Inflammatory macrophage treated with lipopolysaccharide for 1 hour (primary cell): Measurements from ENCODE around the gene ITGAE.
A peak's percentile ranks its signal among the peaks of the same experiment; 100 is the strongest.
"Not testable (repeated sequence)": the region's sequence is repeated elsewhere in the genome, so short reads cannot be mapped to it uniquely, and the experiment has no call there.

Experiments
- DNase-seq, 2 donors: peaks; one replicate each; pipeline ENCODE4 v3.0.0-alpha.2; 2020 to 2022

The ITGAE gene

GRCh38 chr17:3723556-3724377 is 77.2 kb downstream of the ITGAE start, which contains the start of gene HASPIN:
TSS of gene HASPIN (plus strand) at chr17:3723903. CDS start at chr17:3723936, 33 bp downstream.
- peak; percentile 84 to 99 for DNase-seq

GRCh38 chr17:3723188-3723555 is 77.8 kb downstream of the ITGAE start:
- DNase-seq = no peak

- DNase-seq = no peak
Observed at GRCh38 chr17:3722716-3723115, 78.3 kb downstream of the ITGAE start.

- no peak for DNase-seq
Observed at GRCh38 chr17:3719265-3719664, 81.7 kb downstream of the ITGAE start.

- peak; percentile 45 to 46 for DNase-seq
Observed at GRCh38 chr17:3718201-3718600, 82.8 kb downstream of the ITGAE start.

GRCh38 chr17:3715296-3715695 is 85.7 kb downstream of the ITGAE start:
- DNase-seq = no peak

- DNase-seq = no peak
Observed at GRCh38 chr17:3712811-3713463, 88.1 kb downstream of the ITGAE start.

- DNase-seq = peak; percentile 80 to 84
Observed at GRCh38 chr17:3710951-3711383, 90.0 kb downstream of the ITGAE start.

- peak; percentile 20 to 34 for DNase-seq
Observed at GRCh38 chr17:3708366-3708765, 92.6 kb downstream of the ITGAE start.

- not testable (repeated sequence) for DNase-seq
Observed at GRCh38 chr17:3705718-3705984, 95.3 kb downstream of the ITGAE start.

- DNase-seq = no peak
Observed at GRCh38 chr17:3704931-3705717, 95.9 kb downstream of the ITGAE start.

GRCh38 chr17:3702041-3702539 is 98.9 kb downstream of the ITGAE start:
- not testable (repeated sequence) for DNase-seq

- DNase-seq = no peak
Observed at GRCh38 chr17:3699951-3700350, 101.0 kb downstream of the ITGAE start.

- DNase-seq = no peak
Observed at GRCh38 chr17:3698139-3698538, 102.8 kb downstream of the ITGAE start.

GRCh38 chr17:3697103-3697476 is 103.9 kb downstream of the ITGAE start:
- DNase-seq = no peak

- peak in 1 of 2 donors; percentile 28 for DNase-seq
Observed at GRCh38 chr17:3695723-3696411, 105.1 kb downstream of the ITGAE start, which contains the start of gene P2RX5. TSS of gene P2RX5 (minus strand) at chr17:3696155. CDS start at chr17:3696005, 150 bp downstream.

- no peak for DNase-seq
Observed at GRCh38 chr17:3695129-3695722, 105.8 kb downstream of the ITGAE start.

- DNase-seq = no peak
Observed at GRCh38 chr17:3693829-3694231, 107.2 kb downstream of the ITGAE start.

- DNase-seq = no peak
Observed at GRCh38 chr17:3693141-3693540, 107.8 kb downstream of the ITGAE start.

GRCh38 chr17:3692346-3692745 is 108.6 kb downstream of the ITGAE start:
- DNase-seq = no peak

GRCh38 chr17:3691617-3692067 is 109.3 kb downstream of the ITGAE start:
- no peak for DNase-seq

- DNase-seq = no peak
Observed at GRCh38 chr17:3690094-3690715, 110.8 kb downstream of the ITGAE start.
